Measurements from ENCODE around the gene ISCA2. TPM values are rescaled to one million over a fixed set of nuclear protein-coding genes. Genes with fewer than 3 reads are reported as not detected.

ISCA2 gene
- total and polyA plus RNA-seq, 11 donors = 10.8 to 45.8 (median 35.5) TPM

DNA sequence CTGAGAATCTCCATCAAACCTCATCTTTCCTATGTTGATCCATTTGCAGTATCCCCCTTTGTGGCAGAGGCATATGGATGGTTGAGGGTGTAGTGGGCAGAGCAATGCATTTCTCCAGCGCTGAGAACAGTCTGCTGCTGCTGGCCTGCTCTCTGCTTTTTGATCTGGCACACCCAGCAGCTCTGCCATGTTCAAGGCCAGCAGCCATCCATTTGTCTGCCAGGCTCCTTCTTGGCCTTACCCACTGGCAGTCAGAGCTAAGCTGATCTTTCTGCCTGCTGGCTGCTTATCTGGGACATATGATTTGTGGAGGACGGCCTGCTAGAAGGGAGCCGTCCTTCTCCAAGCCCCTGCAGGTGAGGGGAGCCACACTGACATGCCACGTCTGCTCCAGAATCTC is 17.5 kb upstream of the ISCA2 start:
- Histone ChIP-seq H3K9me3 (no peaks in the 10 kb centered on the region), H3K27ac (peak overlapping the region in 1 of 12 donors; percentile 11), H3K4me3 (no peak overlapping the region), H3K4me1 (peaks cover 0 to 17% (median 5%) of the 10 kb centered on the region in 12 donors), H3K36me3 (peaks cover 0 to 92% (median 50%) of the 10 kb centered on the region in 9 donors), H3K27me3 (no peaks in the 10 kb centered on the region)
- intact Hi-C loops (cut with DNase I) = loop anchor here in 3 of 10 donors (5.0 kb wide), 2 partner anchors 99 to 114 kb away; no protein-coding TSS in a partner anchor
- no peak for TF ChIP-seq POLR2A (IDR thresholded peaks at IDR 0.05)
- no peak for TF ChIP-seq CTCF (IDR thresholded peaks at IDR 0.05)
- 57 to 78% (median 70%) methylated on average over 4 of the region's 4 CpGs for WGBS, 4 donors
- ATAC-seq = peak; percentile 71 to 91 (median 83)
- peak in 2 of 5 donors; percentile 29 to 54 for DNase-seq

DNA sequence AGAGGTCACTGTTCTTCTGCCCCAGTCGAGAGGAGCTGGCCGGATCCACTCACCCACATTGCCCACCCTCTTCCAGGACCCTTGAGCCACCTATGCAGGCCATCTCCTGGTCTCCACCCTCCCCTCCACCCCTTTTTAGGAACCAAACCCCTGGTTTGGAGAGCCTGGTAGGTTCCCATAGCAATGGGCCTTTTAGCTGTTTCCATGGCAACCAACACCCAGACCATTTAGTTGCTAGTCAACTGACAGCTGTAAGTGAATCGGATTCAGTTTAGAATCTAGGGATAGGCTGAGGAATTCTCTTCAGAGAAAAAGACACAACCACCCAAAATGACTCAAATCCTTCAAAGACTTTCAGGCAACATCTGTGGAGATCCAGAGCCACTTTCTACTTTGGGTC is 17.0 kb upstream of the ISCA2 start:
- intact Hi-C loops (cut with DNase I) = loop anchor here in 3 of 10 donors (5.0 kb wide), 2 partner anchors 99 to 114 kb away; no protein-coding TSS in a partner anchor
- H3K27ac ChIP-seq = no peak overlapping the region
- DNase-seq = no peak
- TF ChIP-seq CTCF (IDR thresholded peaks at IDR 0.05) (no peak), POLR2A (IDR thresholded peaks at IDR 0.05) (no peak)
- peaks cover 0 to 95% (median 55%) of the 10 kb centered on the region in 9 donors for H3K36me3 ChIP-seq
- WGBS, 4 donors = 83 to 93% (median 89%) methylated on average over 3 of the region's 3 CpGs
- no peak overlapping the region for H3K4me3 ChIP-seq
- peaks cover 0 to 17% (median 5%) of the 10 kb centered on the region in 12 donors for H3K4me1 ChIP-seq
- no peak for ATAC-seq
- H3K9me3 ChIP-seq = no peaks in the 10 kb centered on the region
- H3K27me3 ChIP-seq = no peaks in the 10 kb centered on the region

DNA sequence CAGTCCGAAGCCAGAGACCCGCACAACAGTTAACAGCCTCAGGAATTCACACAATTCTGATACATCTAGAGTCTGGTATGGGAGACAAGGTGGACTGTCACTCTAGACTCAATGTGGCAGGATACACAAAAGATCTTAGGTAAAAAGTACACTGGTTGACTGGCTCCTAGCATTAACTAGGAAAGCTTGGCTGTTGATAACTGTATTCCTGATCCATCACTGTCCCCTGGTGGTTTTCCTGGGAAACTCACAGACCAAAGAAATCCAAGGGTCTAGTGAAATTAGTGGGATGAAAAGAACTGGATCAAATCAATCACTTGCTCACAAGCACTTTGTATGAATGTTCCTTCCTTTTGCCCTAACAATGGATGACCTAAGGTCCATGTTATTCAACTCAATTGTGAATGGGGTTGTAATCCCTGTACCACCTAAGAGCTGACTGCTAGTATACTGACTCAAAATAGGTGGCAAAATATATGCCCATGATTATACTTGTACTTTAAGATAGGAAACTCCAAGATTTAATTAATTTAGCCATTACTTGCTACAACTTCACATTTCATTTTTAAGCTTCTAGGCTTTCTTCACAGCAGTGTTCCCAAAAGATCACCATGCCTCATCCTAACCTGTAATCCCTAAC is 14.4 kb upstream of the ISCA2 start:
- Histone ChIP-seq H3K9me3 (no peaks in the 10 kb centered on the region), H3K36me3 (peaks cover 0 to 96% (median 71%) of the 10 kb centered on the region in 9 donors), H3K4me3 (no peak overlapping the region), H3K27ac (no peak overlapping the region), H3K4me1 (peaks cover 0 to 17% (median 5%) of the 10 kb centered on the region in 12 donors), H3K27me3 (no peaks in the 10 kb centered on the region)
- 91 to 100% (median 96%) methylated on average over 2 of the region's 2 CpGs for WGBS, 4 donors
- TF ChIP-seq POLR2A (IDR thresholded peaks at IDR 0.05) (no peak), CTCF (IDR thresholded peaks at IDR 0.05) (peak; percentile 41 to 70 (median 62))
- intact Hi-C loops (cut with DNase I) = loop anchor here in 9 of 10 donors (1.0 to 5.0 kb wide), 4 partner anchors 102 to 117 kb away; no protein-coding TSS in a partner anchor
- DNase-seq = no peak
- peak in 1 of 4 donors; percentile 30 for ATAC-seq

DNA sequence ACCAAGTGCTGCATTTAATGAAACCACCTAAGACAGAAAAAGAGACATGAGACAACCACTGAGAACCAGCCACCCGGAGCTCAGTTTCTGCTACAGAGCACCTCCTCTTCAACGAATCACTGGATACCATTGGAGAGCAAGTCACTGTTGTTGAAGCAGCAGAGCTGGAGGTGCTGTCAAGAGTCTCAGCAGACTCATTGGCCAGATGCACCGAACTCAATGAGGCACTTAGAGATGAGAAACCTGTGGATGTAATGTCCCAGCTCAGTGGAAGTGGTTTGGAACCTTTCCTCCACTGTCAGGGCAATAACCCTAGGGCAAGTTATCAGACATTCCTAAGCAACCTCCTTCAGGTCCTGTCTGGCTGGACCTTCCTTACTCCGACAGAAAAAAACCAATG is 13.5 kb upstream of the ISCA2 start:
- no peak for DNase-seq
- no peak overlapping the region for H3K4me3 ChIP-seq
- no peak overlapping the region for H3K27ac ChIP-seq
- ATAC-seq = no peak
- no peak for TF ChIP-seq CTCF (IDR thresholded peaks at IDR 0.05)
- TF ChIP-seq POLR2A (IDR thresholded peaks at IDR 0.05) = no peak
- peaks cover 0 to 14% (median 5%) of the 10 kb centered on the region in 12 donors for H3K4me1 ChIP-seq
- 62 to 70% (median 66%) methylated on average over 4 of the region's 4 CpGs for WGBS, 4 donors
- no peaks in the 10 kb centered on the region for H3K9me3 ChIP-seq
- peaks cover 0 to 96% (median 75%) of the 10 kb centered on the region in 9 donors for H3K36me3 ChIP-seq
- intact Hi-C loops (cut with DNase I) = loop anchor here in 2 of 10 donors (1.0 to 2.0 kb wide), 2 partner anchors 117 to 118 kb away; no protein-coding TSS in a partner anchor
- H3K27me3 ChIP-seq = no peaks in the 10 kb centered on the region

Data from heart left ventricle (tissue), 16 donors.